Measurements from ENCODE around the gene ATL2. TPM values are rescaled to one million over a fixed set of nuclear protein-coding genes. Genes with fewer than 3 reads are reported as not detected.

The ATL2 gene
- total and polyA plus RNA-seq, 2 donors (not counting 1 experiment from before 2014, with no cell fraction given): 21.1 to 69.0 TPM

DNA sequence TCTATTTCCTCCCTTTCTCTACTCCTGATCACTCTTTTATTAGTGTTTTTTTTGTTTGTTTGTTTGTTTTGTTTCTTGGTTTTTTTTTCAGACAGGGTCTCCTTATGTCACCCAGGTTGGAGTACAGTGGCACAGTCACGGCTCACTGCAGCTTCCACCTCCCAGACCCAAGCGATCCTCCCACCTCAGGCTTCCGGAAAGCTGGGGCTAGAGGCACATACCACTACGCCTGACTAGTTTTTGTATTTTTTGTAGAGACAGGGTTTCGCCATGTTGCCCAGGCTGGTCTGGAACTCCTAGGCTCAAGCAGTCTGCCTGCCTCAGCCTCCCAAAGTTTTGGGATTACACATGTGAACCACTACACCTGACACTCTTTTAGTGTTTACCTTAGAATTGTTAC, 122.3 kb downstream of the ATL2 start:
- Histone ChIP-seq H3K36me3 (replicated peaks in 1 of 2; ENCODE audit: control extremely low read depth in 1 of 2, control insufficient read depth in 1 of 2, extremely low read depth in 1 of 2, insufficient read depth in 2 of 2, low read length in 1 of 2) (no peaks in the 10 kb centered on the region), H3K27me3 (replicated peaks in 1 of 4; ENCODE audit: control extremely low read depth in 1 of 4, control insufficient read depth in 3 of 4, insufficient read depth in 4 of 4, low read length in 3 of 4) (peaks cover 0 to 4% (median 0%) of the 10 kb centered on the region in 4 experiments), H3K4me1 (ENCODE audit: control insufficient read depth in 2 of 2, insufficient read depth in 2 of 2, low read length in 2 of 2) (no peaks in the 10 kb centered on the region), H3K27ac (ENCODE audit: low read length in 2 of 2) (no peak overlapping the region), H4K20me1 (ENCODE audit: control insufficient read depth, insufficient read depth, low read length, poor library complexity, severe bottlenecking) (no peaks in the 10 kb centered on the region), H3K4me3 (ENCODE audit: control extremely low read depth in 1 of 5, extremely low read depth in 1 of 5, insufficient read depth in 1 of 5, low read depth in 2 of 5, low read length in 4 of 5) (no peak overlapping the region), H3K9ac (ENCODE audit: low read length) (no peak overlapping the region), H3K9me3 (ENCODE audit: control extremely low read depth in 1 of 3, control insufficient read depth in 2 of 3, insufficient read depth in 1 of 3, low read length in 2 of 3) (no peaks in the 10 kb centered on the region), H2AFZ (ENCODE audit: insufficient read depth, low read depth, low read length, poor library complexity, severe bottlenecking) (no peak overlapping the region), H3K79me2 (ENCODE audit: control insufficient read depth, insufficient read depth, low read length) (no peaks in the 10 kb centered on the region), H3K4me2 (replicated peaks; ENCODE audit: low read depth, low read length, poor library complexity, severe bottlenecking) (no peak overlapping the region)
- H3K27me3 Mint-ChIP-seq: peaks cover 15% of the 10 kb centered on the region
- TF ChIP-seq EZH2 (IDR thresholded peaks at IDR 0.05; ENCODE audit: borderline replicate concordance, insufficient read depth, low read depth, low read length, poor library complexity, severe bottlenecking): no peak
- no peak for TF ChIP-seq CTCF (IDR thresholded peaks at IDR 0.05)
- intact Hi-C loops (cut with micrococcal nuclease): no loop called here
- no peaks in the 10 kb centered on the region for H3K9me3 Mint-ChIP-seq (ENCODE audit: insufficient read depth)
- H3K4me3 Mint-ChIP-seq: no peak overlapping the region
- H3K4me1 Mint-ChIP-seq: no peaks in the 10 kb centered on the region
- no peak for DNase-seq
- ChIA-PET CTCF (no interaction called here), POLR2A (no interaction called here)
- ATAC-seq (ENCODE audit: low read depth): no peak
- WGBS (ENCODE audit: insufficient coverage): no CpG with 5 or more reads among the region's 5 CpGs
- no peak overlapping the region for H3K27ac Mint-ChIP-seq

- WGBS (ENCODE audit: insufficient coverage): no CpG with 5 or more reads among the region's 1 CpG
- H3K9me3 Mint-ChIP-seq (ENCODE audit: insufficient read depth): no peaks in the 10 kb centered on the region
- H3K79me2 ChIP-seq (ENCODE audit: control insufficient read depth, insufficient read depth, low read length): no peaks in the 10 kb centered on the region
- no peak overlapping the region for H3K4me2 ChIP-seq (replicated peaks; ENCODE audit: low read depth, low read length, poor library complexity, severe bottlenecking)
- H3K9me3 ChIP-seq (ENCODE audit: control extremely low read depth in 1 of 3, control insufficient read depth in 2 of 3, insufficient read depth in 1 of 3, low read length in 2 of 3): no peaks in the 10 kb centered on the region
- H3K9ac ChIP-seq (ENCODE audit: low read length): no peak overlapping the region
- POLR2A ChIA-PET: no interaction called here
- intact Hi-C loops (cut with micrococcal nuclease): no loop called here
- H3K27me3 Mint-ChIP-seq: peaks cover 3% of the 10 kb centered on the region
- H3K27me3 ChIP-seq (replicated peaks in 1 of 4; ENCODE audit: control extremely low read depth in 1 of 4, control insufficient read depth in 3 of 4, insufficient read depth in 4 of 4, low read length in 3 of 4): peaks cover 0 to 2% (median 0%) of the 10 kb centered on the region in 4 experiments
- TF ChIP-seq CTCF (IDR thresholded peaks at IDR 0.05) (no peak), EZH2 (IDR thresholded peaks at IDR 0.05; ENCODE audit: borderline replicate concordance, insufficient read depth, low read depth, low read length, poor library complexity, severe bottlenecking) (no peak)
- no peak for DNase-seq
- CTCF ChIA-PET: no interaction called here
- H3K27ac Mint-ChIP-seq: no peak overlapping the region
- H3K4me1 Mint-ChIP-seq: no peaks in the 10 kb centered on the region
- no peak overlapping the region for H3K4me3 Mint-ChIP-seq
- no peak for ATAC-seq (ENCODE audit: low read depth)
- no peak overlapping the region for H3K4me3 ChIP-seq (ENCODE audit: control extremely low read depth in 1 of 5, extremely low read depth in 1 of 5, insufficient read depth in 1 of 5, low read depth in 2 of 5, low read length in 4 of 5)
- no peak overlapping the region for H2AFZ ChIP-seq (ENCODE audit: insufficient read depth, low read depth, low read length, poor library complexity, severe bottlenecking)
- no peaks in the 10 kb centered on the region for H3K36me3 ChIP-seq (replicated peaks in 1 of 2; ENCODE audit: control extremely low read depth in 1 of 2, control insufficient read depth in 1 of 2, extremely low read depth in 1 of 2, insufficient read depth in 2 of 2, low read length in 1 of 2)
- H3K27ac ChIP-seq (ENCODE audit: low read length in 2 of 2): no peak overlapping the region
- no peaks in the 10 kb centered on the region for H4K20me1 ChIP-seq (ENCODE audit: control insufficient read depth, insufficient read depth, low read length, poor library complexity, severe bottlenecking)
- no peaks in the 10 kb centered on the region for H3K4me1 ChIP-seq (ENCODE audit: control insufficient read depth in 2 of 2, insufficient read depth in 2 of 2, low read length in 2 of 2)
These were observed 125.1 kb downstream of the ATL2 start for GRCh38 chr2:38251940-38252339.
